ENCODE data around the gene RAPGEFL1.
"Not testable (repeated sequence)": the region's sequence is repeated elsewhere in the genome, so short reads cannot be mapped to it uniquely, and the experiment has no call there.

Gene RAPGEFL1

DNA sequence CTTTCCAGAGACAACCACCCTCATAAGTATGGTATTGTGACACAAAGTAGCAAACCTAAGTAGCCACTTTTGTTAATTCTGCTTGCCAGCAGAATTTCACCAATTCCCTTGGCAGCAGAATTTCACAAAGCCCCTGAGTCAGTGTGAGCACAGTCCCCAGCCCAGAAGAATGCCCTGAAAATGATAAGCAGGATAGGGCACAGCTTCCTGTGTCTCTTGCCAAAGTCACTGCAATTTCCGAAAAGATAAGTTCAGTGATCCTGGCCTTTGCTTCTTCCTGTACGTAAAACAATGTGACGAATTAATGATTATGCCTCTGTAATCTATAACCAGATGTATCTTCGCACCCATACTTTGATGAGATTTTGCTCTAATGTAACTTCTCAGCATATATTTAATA is 25.9 kb downstream of the RAPGEFL1 start:
- no peak for DNase-seq
- no peaks in the 10 kb centered on the region for H3K36me3 Mint-ChIP-seq
- no peak overlapping the region for H3K4me3 Mint-ChIP-seq
- CTCF ChIA-PET, result interaction anchor here (0.6 to 3.1 kb wide), 8 partner anchors 9 to 152 kb away, joined by 3 to 20 read pairs (median 4); no protein-coding TSS in a partner anchor
- peaks cover 48% of the 10 kb centered on the region for H3K27me3 Mint-ChIP-seq
- no peak overlapping the region for H3K27ac Mint-ChIP-seq
- H3K4me1 Mint-ChIP-seq, result peaks cover 6% of the 10 kb centered on the region
- H3K9me3 Mint-ChIP-seq, result no peaks in the 10 kb centered on the region

DNA sequence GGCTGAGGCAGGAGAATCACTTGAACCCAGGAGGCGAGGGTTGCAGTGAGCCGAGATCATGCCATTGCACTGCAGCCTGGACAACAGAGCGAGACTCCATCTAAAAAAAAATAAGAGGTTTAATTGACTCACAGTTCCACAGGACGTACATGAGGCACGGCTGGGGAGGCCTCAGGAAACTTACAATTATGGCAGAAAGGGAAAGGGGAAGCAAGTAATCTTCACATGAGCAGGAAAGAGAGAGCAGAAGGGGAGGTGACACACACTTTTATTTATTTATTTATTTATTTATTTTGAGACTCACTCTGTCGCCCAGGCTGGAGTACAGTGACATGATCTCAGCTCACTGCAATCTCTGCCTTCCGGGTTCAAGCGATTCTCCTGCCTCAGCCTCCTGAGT is 28.9 kb downstream of the RAPGEFL1 start:
- H3K9me3 Mint-ChIP-seq, H3K27ac Mint-ChIP-seq, H3K36me3 Mint-ChIP-seq, DNase-seq, CTCF ChIA-PET, H3K4me3 Mint-ChIP-seq, H3K4me1 Mint-ChIP-seq: not testable (repeated sequence)
- H3K27me3 Mint-ChIP-seq, result peaks cover 29% of the 10 kb centered on the region

DNA sequence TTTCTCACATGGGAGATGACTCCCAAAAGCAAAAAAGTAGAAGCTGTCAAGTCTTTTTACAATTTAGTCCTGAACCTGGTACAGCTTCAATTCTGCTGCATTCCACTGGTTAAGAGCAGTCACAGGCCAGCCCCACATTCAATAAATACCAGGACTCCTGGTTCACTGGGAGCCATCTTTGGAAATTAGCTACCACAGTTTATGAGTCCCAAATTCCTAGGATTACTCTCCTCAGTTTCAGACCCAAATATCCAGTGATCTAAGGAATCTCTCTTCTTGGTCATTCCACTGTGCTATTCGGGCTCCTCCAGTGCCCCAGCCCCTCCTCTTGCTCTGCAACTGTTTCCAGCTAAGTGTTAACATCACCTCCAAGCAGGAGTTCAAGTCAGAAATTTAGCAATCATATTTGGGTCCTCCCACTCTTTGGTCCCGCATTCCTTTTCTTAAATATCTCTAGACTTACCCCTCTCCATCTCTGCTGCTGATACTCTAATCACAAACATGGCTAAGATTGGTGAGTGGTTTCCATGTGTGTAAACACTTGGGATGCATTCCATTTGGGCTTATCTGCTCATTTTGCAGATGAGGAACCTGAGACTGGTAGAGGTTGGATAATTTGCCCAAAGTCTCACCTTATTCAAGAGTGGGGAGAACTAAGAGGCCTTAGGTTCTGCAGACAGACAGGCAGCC is 32.3 kb downstream of the RAPGEFL1 start:
- Mint-ChIP-seq H3K27ac (no peak overlapping the region), H3K36me3 (no peaks in the 10 kb centered on the region), H3K27me3 (peaks cover 10% of the 10 kb centered on the region), H3K4me1 (no peaks in the 10 kb centered on the region), H3K9me3 (no peaks in the 10 kb centered on the region), H3K4me3 (no peak overlapping the region)
- DNase-seq, result no peak
- CTCF ChIA-PET, result interaction anchor here (1.7 to 2.0 kb wide), 2 partner anchors 9 to 18 kb away, joined by 6 read pairs; partner anchors contain the start of gene WIPF2

DNA sequence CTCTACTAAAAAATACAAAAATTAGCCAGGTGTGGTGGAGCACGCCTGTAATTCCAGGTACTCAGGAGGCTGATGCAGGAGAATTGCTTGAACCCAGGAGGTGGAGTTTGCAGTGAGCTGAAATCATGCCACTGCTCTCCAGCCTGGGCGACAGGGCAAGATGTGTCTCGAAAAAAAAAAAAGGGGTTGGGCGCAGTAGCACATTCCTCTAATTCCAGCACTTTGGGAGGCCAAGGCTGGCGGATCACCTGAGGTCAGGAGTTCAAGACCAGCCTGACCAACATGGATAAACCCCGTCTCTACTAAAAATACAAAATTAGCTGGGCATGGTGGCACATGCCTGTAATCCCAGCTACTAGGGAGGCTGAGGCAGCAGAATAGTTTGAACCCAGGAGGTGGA is 36.6 kb downstream of the RAPGEFL1 start:
- H3K27ac Mint-ChIP-seq, H3K4me3 Mint-ChIP-seq, H3K36me3 Mint-ChIP-seq, CTCF ChIA-PET, H3K27me3 Mint-ChIP-seq, DNase-seq, H3K9me3 Mint-ChIP-seq: not testable (repeated sequence)
- H3K4me1 Mint-ChIP-seq, result peaks cover 12% of the 10 kb centered on the region

DNA sequence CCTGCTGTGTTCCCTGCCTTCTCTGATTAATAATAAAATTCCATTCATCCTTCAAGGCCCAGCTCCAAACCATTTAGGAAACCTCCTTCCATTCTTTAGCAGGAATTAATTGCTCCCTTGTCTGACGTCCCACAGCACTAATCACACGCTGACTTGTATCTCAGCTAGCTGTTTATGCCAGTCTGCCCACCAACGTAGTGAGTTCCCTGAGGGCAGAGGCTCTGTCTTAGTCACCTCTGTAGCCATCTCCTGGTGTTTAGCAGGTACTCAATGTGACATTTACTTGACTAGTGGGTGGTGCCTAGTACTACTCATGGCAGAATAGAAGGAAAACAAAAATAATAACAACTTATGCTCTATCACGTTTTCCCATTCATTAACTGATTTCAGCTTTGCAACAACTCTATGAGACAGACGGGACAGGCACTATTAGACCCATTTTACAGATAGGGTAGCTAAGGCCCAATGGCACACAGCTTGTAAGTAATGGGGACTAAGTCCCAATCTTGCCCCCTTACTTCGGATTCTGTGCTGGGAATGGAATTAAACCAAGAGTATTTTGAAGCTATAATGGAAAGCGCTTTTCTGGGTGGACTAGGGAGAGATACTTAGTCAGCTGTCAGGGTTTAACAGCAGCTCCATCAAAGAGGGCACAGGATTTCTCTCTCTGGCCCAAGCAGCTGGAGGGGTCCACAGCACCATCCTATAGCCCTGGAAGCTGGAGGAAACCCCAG is 40.9 kb downstream of the RAPGEFL1 start:
- CTCF ChIA-PET, result interaction anchor here (0.8 to 1.8 kb wide), 9 partner anchors 8 to 105 kb away, joined by 3 to 7 read pairs (median 4); no protein-coding TSS in a partner anchor
- H3K36me3 Mint-ChIP-seq, result peaks cover 3% of the 10 kb centered on the region
- H3K4me1 Mint-ChIP-seq, result peaks cover 33% of the 10 kb centered on the region
- DNase-seq, result no peak
- no peaks in the 10 kb centered on the region for H3K9me3 Mint-ChIP-seq
- H3K4me3 Mint-ChIP-seq, result peak overlapping the region; percentile 78
- H3K27me3 Mint-ChIP-seq, result no peaks in the 10 kb centered on the region
- H3K27ac Mint-ChIP-seq, result peak overlapping the region; percentile 99

DNA sequence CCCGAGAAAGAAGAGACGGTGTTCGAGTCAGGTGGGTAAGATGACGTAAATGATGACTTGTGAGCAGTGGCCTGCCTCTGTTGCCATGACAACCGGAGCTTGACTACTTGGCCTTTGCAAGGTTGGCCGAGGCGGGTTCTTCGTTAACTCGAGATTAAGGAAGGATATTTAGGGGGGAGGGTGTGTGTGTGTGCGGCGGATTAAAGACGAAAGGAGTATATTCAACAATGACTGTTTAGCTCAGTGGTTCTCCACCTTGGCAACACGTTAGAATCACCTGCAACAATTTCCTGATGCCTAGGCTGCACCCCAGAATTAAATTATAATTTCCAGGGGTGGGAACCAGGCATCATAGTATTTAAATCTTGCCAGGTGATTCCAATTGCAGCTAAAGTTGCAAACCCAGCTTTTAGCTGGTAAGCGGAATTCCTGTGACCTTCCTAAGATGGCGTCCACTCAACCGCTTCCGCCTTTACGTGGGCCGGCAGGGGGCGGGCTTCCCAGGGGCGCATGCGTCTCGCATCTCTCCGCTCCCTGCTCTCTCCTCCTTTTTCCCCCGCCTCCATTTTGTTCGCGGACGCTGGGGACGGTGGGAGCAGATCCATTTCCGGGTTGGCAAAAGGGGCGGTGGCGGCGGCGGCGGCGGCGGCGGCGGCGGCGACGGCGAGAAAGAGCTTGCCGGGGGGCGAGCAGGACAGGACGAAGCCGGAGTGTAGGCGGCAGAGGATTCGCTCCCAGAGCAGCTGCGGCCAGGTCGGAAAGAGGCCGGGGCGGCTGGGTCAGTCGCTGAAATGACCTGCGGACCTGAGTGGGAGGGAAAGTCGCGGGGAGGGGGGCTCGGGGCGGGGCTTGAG is 41.7 kb downstream of the RAPGEFL1 start, which contains the start of gene WIPF2:
TSS of gene WIPF2 (plus strand) at position 565 of the 854 bp plus-strand sequence. CDS start 37,156 bp downstream, outside the sequence.
- Mint-ChIP-seq H3K9me3 (no peaks in the 10 kb centered on the region), H3K27ac (peak within 1 kb of the TSS; percentile 99), H3K27me3 (no peaks in the 10 kb centered on the region), H3K36me3 (peaks cover 5% of the 10 kb centered on the region), H3K4me3 (peak within 1 kb of the TSS; percentile 78), H3K4me1 (peaks cover 34% of the 10 kb centered on the region)
- CTCF ChIA-PET, result interaction anchor here (0.8 to 1.8 kb wide), 9 partner anchors 9 to 106 kb away, joined by 3 to 7 read pairs (median 4); no protein-coding TSS in a partner anchor
- peak; percentile 98 for DNase-seq

DNA sequence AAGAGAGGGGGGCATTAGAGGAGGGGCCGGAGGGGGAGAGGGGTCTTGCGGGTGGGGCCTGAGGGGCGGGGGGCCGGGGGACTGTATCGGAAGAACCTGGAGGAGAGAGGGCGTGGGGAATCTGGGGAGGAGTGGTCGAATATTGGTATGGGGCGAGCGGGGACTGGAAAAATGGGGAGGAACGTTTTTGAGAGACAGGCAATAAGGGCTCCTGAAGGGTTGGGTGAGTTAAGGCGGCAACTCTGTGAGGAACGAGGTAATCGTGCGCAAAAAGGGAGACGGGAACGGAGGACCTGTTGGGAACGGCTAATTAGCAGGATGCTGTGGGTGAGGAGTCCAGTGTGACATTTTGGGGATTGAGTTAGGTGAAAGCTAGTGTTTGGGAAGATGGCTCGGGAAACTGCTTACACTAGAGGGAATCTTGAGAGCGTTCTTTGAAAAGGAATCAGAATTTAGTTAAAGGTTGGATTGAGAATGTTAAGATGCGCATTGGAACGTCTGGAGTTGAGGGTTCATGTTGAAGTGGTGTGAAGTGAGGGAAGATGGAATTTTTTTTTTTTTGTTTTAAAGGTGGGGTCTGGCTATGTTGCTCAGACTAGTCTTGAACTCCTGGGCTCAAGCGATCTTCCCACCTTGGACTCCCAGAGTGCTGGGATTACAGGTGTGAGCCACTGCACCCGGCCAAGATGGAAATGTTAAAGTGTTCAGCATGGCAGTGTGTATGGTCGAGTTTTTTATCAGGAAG is 42.5 kb downstream of the RAPGEFL1 start:
- H3K9me3 Mint-ChIP-seq, result no peaks in the 10 kb centered on the region
- peaks cover 9% of the 10 kb centered on the region for H3K36me3 Mint-ChIP-seq
- DNase-seq, result peak; percentile 59
- peak overlapping the region; percentile 78 for H3K4me3 Mint-ChIP-seq
- H3K27ac Mint-ChIP-seq, result peak overlapping the region; percentile 42
- no peaks in the 10 kb centered on the region for H3K27me3 Mint-ChIP-seq
- H3K4me1 Mint-ChIP-seq, result peaks cover 37% of the 10 kb centered on the region
- CTCF ChIA-PET, result interaction anchor here (1.3 to 1.7 kb wide), 3 partner anchors 10 to 71 kb away, joined by 6 read pairs; no protein-coding TSS in a partner anchor

DNA sequence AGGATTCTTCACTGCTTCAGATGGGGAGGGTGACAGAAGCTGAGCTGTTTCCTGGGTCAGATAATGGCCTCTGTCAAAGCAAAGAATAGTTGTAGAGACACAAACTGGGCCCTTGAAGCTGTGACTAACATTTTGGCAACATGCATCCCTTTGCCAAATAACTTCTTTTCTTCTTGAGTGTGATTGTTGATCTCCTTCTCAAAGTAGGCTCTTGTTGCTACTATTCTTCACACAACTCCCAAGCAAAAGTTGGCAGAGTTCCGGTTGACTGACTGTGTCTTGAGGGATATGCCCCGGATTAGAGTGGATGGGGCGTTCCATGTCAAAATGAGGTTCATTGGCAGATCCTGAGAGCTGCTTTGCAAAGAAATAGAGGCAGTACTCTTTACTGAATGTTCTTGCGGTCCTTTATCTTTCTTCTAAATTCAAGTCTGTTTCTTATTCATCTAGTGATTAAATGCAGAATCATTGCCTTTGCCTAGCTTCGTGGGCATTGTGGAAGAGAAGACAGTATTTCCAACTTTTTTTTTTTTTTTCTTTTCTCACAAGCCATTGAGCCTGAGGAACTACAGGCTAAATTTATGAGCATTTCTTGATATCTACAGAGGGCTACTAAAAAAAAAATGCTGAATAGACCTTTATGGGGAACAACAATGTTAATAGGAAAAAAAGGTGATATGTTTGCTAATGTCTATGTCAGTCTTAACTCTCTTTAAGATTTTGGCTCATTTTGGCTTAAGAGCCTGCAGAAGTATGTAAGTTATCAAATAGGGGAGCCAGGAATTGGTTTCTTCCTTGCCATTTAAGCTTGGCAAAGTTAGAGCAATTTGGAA is 47.7 kb downstream of the RAPGEFL1 start:
- Mint-ChIP-seq H3K27ac (no peak overlapping the region), H3K4me3 (no peak overlapping the region), H3K9me3 (no peaks in the 10 kb centered on the region), H3K36me3 (peaks cover 16% of the 10 kb centered on the region), H3K4me1 (peaks cover 24% of the 10 kb centered on the region), H3K27me3 (no peaks in the 10 kb centered on the region)
- CTCF ChIA-PET, result no interaction called here
- no peak for DNase-seq

DNA sequence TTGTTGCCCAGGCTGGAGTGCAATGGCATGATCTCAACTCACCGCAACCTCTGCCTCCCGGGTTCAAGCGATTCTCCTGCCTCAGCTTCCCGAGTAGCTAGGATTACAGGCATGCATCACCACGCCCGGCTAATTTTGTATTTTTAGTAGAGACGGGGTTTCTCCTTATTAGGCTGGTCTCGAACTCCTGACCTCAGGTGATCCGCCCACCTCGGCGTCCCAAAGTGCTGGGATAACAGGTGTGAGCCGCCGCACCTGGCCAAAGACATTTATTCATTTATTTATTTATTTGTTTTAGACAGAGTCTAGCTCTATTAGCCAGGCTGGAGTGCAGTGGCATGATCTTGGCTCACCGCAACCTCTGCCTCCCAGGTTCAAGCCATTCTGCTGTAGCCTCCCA is 51.9 kb downstream of the RAPGEFL1 start:
- CTCF ChIA-PET, result interaction anchor here (1.2 to 1.6 kb wide), 2 partner anchors 11 to 12 kb away, joined by 3 read pairs; no protein-coding TSS in a partner anchor
- not testable (repeated sequence) for H3K27ac Mint-ChIP-seq, H3K9me3 Mint-ChIP-seq, H3K27me3 Mint-ChIP-seq, H3K4me1 Mint-ChIP-seq, H3K4me3 Mint-ChIP-seq, DNase-seq
- H3K36me3 Mint-ChIP-seq, result peaks cover 26% of the 10 kb centered on the region

DNA sequence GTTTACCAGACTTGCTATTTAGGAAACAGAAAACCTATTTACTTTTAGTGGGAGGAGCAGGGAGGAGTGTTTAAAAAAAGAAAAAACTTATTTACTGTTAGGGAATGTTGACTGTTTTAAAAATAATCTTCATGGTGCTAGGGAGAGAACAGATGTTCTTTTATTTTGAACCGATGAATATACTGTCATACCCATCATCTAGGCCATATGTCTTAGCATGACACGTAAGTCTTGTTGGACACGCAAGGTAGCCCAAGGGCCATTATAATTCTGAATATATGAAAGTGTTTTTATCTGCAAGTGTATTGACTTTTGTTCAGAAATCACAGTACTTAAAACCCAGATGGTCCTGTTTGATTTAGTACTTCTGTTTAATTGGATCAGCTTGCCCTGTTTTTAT is 53.4 kb downstream of the RAPGEFL1 start:
- Mint-ChIP-seq H3K4me1 (peaks cover 4% of the 10 kb centered on the region), H3K36me3 (peaks cover 26% of the 10 kb centered on the region), H3K4me3 (no peak overlapping the region), H3K27me3 (no peaks in the 10 kb centered on the region), H3K27ac (no peak overlapping the region), H3K9me3 (no peaks in the 10 kb centered on the region)
- CTCF ChIA-PET, result interaction anchor here (1.6 kb wide), 1 partner anchor 12 kb away, joined by 3 read pairs; no protein-coding TSS in a partner anchor
- no peak for DNase-seq

DNA sequence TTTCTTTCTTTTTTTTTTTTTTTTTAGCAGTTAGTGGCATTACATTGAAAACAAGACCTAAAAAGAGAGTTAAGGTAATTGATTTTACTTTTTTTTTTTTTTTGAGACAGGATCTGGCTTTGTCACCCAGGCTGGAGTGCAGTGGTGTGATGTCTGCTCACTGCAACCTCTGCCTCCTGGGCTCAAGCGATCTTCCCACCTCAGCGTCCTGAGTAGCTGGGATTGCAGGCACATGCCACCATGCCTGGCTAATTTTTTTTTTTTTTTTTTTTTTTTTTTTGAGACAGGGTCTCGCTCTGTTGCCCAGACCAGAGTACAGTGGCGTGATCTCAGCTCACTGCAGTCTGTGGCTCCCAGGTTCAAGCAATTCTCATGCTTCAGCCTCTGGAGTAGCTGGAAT is 54.7 kb downstream of the RAPGEFL1 start:
- CTCF ChIA-PET, result interaction anchor here (0.7 kb wide), 1 partner anchor 53 kb away, joined by 3 read pairs; no protein-coding TSS in a partner anchor
- peaks cover 26% of the 10 kb centered on the region for H3K36me3 Mint-ChIP-seq
- H3K4me3 Mint-ChIP-seq, H3K9me3 Mint-ChIP-seq, H3K27me3 Mint-ChIP-seq, H3K27ac Mint-ChIP-seq, H3K4me1 Mint-ChIP-seq, DNase-seq: not testable (repeated sequence)

DNA sequence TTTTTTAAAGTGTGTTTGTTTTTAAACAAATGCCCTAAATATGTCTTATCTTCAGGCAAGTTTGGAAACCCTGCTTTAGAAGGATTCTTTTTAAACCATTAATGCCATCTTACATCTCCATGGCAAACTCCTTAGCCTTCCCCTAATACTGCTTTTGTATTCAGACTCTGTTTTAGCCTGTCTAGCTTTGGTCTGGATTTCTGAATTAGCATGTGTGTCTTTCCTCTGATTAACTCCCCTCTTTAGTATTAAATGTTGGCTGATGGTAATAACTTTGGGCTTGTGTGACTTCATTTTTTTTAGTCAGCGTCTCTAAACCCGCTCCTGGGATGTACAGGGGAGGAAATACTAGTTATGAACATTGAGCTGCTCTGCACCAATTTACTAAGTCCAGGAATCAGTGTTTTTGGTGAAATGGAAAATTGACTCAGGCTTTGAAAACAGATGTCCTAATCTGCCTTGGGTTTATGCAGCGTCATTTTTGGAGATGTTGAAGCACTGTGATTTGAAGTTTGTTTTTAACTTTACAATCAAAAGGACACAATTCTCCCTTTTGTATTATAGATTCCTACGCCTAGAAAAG is 64.1 kb downstream of the RAPGEFL1 start:
- H3K27ac Mint-ChIP-seq, result no peak overlapping the region
- H3K36me3 Mint-ChIP-seq, result peaks cover 6% of the 10 kb centered on the region

More for the DNA sequence above, 64.1 kb downstream of the RAPGEFL1 start:
- DNase-seq, result no peak
- Mint-ChIP-seq H3K27me3 (no peaks in the 10 kb centered on the region), H3K4me1 (peaks cover 6% of the 10 kb centered on the region), H3K9me3 (no peaks in the 10 kb centered on the region), H3K4me3 (no peak overlapping the region)
- CTCF ChIA-PET, result interaction anchor here (0.5 to 1.2 kb wide), 2 partner anchors 12 to 39 kb away, joined by 3 read pairs; no protein-coding TSS in a partner anchor

Data from activated naive CD4-positive, alpha-beta T cell treated with anti-CD3 and anti-CD28 coated beads, Interleukin-2, amount 10 ng/mL, durations not matched to agents 7 days and 5 days (primary cell).